Stimulated activated CD8-positive, alpha-beta memory T cell treated with anti-CD3 and anti-CD28 coated beads, Interleukin-2, amount 100 ng/mL, for 1 hour (primary cell): ENCODE measurements around the gene CNN3.
"Not testable (repeated sequence)": the region's sequence is repeated elsewhere in the genome, so short reads cannot be mapped to it uniquely, and the experiment has no call there.

Source experiments
- DNase-seq, 2 donors: peaks; one replicate each; pipeline ENCODE4 v3.0.0-alpha.2; 2020; ENCODE audit warnings: low read depth in 2 of 2

Gene CNN3

DNA sequence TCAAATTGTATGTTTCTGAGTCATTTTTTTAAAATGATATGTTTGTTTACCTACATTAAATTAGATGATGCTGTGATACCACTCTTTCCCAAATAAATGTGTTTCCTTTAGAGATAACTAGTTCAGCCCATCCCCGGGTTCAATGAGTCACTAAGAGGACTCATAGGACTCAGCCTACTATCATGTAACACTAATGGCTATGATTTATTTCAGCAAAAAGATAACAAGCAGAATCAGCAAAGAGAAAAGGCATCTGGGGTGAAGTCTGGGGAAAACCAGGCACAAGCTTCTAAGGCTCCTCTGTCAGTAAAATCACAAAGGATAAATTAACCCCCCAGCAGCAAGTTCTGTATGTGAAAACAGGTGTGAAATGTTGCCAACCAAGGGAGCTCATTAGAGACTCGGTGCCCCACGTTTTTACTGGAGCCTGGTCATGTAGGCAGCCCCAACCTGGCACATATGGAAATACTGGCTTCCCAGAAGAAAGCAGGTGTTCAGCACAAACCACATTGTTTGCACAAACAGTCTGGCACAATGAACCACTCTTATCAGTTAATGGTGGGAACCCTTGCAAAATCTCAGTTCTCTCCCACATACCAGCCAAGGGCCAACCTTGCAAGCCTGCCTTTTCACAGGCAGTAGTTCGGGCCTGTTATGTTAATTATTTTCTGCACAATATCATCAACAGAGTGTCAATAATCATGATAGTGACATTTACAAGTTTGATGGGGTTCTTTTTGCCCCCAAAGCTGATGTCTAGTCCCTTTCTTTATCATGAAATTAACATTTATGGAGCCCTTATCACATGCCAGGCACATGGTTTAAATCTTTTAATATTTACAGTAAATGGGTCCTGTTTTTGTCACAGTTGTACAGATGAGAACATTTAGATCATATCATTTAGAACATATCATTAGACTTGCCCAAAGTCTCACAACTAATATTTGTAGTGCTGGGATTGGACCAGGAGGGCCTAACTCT, 23.1 kb upstream of the CNN3 start:
- DNase-seq, result no peak

DNA sequence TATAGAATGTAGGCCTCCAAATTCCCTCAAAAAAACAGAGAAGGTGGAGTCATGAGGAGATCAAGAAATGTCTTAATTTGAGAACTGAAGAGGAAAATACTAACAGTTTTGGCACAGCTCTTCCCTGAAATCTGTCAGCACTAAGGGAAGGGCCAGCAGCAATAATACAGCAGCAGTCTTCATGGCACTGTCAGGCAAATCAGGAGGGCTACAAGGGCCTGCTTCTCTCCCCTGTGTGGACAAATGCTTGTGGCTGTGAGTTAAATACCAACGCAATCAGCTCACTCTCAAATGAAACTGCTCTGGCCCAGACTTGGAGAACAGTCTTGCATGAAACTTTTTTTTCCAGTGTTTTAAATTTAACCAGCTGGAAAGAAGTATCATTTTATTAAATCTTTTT, 20.5 kb upstream of the CNN3 start:
- DNase-seq, result no peak

DNA sequence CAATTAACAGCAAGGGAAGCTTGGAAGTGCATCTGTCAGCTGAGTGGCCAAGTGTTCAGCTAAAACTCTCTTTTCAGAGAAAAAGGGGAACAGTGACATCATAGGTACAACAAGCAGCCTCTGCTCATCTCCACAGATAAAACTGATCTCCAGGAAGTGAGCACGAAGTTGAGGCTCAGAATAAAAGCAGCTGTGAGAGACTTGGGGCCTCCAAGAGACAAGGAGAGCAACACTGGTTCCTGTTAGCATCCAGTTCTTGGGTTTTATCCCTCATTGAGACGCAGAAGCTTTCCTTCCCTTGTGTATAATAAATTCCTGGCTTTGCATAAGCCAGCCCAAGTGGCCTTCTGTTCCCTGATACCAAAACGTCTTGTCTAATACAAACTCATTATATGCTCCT, 20.0 kb upstream of the CNN3 start:
- DNase-seq, result no peak

DNA sequence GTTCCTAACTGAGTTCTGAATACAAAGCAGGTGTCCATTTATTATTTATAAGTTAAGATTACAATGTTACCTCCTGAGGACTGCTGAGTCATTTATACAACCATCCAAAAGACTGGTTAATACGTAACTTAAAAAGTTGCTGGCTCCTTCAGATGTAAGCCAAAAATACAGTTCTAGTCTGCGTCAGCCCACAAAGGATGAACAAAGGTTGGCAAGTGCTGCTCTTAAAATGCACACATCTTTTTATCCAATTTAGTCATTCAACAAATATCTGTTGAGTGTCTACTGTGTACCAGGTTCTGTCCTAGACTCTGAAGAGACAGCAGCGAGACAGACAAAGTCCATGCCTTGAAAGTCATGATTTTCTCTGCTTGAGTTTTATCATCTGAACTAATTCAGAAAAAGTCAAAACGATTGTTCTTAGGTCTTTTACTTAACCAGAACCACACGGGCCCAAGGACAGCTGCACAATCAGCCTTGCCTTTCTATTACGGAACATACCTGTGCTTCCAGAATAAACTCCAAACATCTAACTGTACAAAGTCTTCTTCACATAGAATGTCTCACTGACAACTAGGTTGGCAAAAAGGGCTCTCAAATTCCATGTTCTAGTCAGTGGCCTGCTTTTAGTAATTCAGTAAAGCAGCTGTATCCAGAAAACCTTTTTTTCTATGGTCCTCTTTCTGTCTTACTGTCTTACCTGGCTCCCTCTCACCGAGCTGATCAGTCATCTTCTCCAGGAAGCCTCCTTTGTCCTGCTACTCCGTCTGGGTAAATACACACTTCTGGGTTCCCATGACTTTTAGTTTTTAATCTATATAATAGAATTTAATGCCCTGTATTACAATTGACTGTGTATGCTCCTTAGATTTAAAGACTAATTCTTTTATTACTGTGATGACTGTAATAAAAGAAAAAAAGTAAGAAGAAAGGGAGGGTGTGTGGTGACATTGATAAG, 15.5 kb upstream of the CNN3 start:
- DNase-seq, result no peak

DNA sequence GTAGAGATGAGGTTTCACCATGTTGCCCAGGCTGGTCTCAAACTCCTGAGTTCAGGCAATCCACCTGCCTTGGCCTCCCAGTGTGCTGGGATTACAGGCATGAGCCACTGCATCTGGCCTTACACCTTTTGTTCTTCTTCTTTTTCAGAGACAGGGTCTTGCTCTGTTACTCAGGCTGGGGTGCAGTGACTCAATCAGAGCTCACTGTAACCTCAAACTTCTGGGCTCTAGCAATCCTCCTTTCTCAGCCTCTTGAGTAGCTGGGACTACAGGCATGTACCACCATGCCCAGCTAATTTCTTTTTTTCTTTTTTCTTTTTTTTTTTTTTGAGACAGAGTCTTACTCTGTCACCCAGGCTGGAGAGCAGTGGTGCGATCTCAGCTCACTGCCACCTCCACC, 14.6 kb upstream of the CNN3 start:
- DNase-seq, result not testable (repeated sequence)

DNA sequence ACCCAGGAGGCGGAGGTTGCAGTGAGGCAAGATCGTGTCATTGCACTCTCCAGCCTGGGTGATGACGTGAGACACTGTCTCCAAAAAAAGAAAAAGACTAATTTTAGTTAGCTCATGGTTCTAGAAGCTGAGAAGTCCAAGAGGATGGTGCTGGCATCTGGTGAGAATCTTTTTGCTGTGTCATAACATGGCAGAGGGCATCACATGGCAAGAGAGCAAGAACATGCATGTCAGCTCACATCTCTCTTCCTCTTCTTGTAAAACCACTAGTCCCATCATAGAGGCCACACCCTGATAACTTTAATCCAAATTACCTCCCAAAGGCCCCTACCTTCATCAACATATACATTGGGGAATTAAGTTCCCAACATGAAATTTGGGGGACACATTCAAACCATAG, 13.8 kb upstream of the CNN3 start:
- no peak for DNase-seq

DNA sequence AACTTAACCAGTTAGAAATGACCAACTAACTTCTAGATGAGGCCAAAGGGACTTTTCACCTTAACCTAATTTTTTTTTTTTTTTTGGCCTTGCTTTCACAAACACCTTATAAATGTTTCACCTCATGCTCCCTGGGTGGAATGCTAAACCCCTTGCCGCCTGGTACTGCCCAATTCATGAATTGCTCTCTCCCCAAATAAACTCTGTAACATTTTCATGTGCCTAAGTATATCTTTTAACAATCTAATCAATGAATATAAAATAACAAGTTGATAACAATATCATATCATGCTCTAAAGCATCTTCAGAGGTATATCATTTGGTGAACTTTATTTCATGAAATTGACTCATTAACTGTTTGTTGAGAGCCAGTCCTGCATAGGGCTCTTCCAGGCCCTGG, 10.9 kb upstream of the CNN3 start:
- DNase-seq, result no peak

DNA sequence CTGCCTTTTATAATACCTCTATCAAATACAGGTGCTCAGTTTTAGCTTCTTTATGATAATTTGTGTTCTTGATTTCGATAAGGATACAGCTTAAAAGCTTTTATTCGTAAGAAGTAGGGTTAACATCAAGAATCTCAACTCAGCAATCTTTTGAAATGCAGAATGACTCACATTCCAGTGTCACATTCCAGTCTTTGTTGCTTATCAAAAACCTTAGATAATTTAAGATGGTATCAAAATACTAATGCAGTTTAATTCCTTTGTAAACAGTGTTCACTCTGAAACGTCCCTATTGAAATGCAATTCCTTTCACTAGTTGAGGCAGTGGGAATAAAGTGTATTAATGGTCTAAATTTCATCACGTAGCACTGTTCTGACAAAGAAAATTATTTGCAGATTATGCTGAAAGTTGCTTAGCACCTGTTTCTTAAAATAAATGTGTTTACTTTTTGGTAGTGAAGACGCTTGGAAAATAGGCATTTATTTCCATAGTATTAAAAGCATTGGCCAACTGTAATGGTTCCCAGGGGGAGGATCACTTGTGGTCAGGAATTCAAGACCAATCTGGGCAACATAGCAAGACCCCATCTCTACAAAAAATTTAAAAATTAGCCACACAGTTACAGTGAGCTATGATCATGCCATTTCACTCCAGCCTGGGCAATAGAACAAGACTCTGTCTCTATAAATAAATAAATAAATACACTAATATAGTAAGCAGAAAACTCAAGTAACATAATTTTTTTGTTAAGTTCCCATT, 10.1 kb upstream of the CNN3 start:
- no peak for DNase-seq

DNA sequence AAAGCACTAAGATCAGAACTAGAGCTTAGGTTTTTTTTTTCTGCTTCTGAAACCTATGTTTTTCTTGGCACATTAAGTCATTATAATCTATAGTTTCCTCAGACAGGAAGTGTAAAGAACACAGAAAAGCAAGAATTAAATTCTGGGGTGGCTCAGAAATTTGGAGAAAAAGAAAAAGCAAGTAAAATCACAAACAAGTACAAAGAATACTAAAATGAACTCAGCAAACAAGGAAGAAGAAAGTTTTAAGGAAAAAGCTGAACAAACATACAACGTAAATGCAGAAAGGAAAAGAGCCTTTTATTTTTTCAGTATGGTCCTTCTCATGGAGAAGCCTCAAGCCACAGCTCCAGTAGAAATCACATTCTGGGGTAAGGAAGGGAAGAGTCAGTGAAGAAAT, 8.6 kb upstream of the CNN3 start:
- DNase-seq, result no peak

DNA sequence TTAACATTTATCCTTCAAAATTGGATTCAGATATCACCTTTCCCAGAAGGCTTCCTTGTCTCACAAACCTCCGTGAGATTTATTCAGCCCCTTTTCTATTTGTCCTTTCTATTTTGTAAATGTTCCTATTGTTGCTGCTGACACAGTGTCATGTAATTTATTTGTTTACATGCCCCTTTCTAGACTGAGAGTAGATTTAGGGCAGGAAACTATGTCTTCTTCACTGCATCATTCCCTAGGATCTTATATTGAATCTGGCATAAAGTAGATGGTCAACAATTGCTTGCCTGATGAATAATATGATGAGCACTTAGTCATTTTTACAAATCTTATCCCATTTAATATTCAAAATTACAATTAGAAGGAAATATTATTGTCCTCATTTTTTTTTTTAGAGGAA, 8.1 kb upstream of the CNN3 start:
- no peak for DNase-seq

DNA sequence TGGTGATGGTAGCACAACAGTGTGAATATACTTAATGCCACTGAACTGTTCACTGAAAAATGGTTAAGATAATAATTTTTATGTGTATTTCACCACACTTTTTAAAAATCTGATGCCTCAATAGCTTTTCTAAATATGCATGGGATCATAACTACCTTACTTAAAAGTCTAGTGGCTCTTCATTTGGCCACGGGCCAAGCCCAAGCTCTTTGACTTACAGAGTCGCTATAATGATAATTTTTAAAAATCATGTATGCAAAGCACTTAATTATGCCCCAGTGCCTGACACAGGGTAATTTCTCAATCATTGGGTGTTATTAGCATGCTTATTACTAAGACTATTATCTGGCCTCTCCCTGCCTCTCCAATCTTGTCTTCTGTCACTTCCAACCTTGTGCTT, 7.6 kb upstream of the CNN3 start:
- DNase-seq, result no peak

DNA sequence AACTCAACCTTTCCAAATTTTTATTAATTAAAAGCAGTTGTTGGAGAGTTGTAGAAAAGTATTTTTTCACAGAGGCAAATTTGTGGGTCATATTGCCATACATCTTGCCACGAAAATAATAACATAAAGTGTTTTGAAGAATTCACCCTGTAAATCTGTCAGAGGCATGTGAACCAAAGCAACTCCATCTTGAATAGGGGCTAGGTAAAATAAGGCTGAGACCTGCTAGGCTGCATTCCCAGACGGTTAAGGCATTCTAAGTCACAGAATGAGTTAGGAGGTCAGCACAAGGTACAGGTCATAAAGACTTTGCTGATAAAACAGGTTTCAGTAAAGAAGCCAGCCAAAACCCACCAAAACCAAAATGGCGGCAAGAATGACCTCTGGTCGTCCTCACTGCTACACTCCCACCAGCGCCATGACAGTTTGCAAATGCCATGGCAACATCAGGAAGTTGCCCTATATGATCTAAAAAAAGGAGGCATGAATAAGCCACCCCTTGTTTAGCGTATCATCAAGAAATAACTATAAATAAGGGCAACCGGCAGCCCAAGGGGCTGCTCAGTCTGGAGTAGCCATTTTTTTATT, 4.4 kb upstream of the CNN3 start:
- DNase-seq, result no peak

DNA sequence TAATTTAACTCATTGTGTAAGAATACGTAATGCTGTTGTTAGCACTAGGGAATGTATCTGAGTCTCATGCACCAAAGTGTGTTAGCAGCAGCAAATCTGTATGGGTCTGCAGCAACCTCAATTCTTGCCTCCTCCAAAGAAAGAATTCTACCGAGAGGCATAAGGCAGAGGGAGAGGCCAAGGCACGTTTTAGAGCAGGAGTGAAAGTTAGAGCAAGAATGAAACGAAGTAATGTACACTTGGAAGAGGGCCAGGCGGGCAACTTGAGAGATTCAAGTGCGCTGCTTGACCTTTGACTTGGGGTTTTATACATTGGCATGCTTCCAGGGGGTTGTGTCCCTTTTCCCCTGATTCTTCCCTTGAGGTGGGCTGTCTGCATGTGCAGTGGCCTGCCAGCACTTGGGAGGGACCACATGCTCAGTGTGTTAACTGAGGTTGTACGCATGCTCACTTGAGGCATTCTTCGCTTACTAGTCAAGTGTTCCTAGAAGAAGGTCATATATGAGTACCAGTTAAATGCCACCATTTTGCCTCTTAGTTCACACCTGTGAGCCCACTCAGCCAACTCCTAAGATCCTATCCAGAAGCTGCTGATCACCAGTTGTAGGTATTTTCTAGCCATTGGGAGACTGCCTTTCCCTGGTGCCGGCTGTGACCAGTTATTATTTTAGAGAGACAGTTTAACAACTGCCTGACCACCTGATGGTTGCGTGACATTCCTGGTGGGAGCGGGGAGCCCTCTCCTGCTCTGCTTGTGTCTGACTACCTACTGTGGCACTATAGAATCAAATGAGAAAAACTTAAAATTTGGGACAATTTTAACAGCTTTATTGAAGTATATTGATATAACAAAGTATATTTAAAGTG, 2.7 kb upstream of the CNN3 start:
- no peak for DNase-seq

DNA sequence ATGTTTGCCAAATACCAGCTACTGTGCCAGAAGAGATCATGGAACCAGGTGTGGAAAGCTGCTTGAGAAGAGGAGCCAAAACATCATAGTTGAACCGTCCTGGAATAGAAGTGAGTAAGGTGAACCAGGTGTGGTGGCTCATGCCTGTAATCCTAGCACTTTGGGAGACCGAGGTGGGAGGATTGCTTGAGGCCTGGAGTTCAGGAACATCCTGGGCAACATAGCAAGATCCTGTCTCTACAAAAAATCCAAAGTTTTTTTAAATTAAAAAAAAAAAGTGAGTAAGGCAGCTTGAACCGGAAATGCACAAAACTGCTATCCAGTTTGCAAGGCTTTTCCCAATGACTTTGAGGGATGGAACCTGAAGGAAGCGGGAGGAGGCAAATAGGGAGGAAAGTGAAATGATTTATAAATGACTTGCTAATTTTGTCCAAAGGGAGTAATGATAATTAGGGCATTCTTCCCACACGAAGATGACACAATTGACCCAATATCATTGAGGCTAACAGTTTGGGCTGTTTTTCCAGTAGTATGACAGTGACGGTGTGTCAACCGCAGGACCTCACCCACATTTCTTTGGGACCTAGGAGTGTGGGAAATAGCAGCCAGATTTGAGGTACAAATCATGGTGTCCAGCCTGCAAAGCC, 1.5 kb upstream of the CNN3 start:
- no peak for DNase-seq

DNA sequence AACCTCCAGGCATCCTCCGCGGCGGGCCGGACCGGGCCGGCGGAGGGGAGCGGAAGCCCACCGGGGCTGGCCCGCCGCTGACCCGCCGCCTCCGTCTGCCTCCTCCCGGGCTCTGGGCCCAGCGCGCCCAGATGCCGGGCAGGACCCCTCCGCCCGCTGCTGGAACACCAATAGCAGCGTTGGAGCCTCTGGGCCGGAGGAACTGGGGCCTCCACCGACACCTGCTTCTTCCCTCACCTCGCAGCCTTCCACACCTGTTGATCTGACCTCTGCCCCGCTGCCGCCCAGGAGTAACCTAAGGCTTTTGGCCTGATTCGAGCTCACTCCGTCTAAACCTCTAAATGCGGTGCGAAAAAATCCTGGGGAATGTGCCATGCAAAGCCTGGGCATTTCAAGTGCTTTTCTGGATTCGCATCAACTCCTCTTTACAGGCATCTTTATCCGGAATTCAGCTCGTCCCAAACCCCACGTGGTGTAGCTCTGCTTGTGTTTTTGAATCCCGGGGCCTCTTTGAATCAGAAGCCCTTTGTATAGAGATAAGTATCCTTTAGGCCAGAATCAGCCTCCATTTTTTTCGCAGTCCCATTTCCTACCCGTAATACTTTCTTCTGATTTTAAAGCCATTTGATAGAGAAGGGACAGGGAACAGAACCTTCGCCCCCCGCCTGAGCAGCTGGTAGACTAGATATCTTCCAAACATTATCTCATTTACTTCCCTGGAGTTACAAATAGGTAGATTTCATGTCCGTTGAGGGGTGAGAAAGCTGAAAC, 680 bp upstream of the CNN3 start:
- DNase-seq, result no peak

DNA sequence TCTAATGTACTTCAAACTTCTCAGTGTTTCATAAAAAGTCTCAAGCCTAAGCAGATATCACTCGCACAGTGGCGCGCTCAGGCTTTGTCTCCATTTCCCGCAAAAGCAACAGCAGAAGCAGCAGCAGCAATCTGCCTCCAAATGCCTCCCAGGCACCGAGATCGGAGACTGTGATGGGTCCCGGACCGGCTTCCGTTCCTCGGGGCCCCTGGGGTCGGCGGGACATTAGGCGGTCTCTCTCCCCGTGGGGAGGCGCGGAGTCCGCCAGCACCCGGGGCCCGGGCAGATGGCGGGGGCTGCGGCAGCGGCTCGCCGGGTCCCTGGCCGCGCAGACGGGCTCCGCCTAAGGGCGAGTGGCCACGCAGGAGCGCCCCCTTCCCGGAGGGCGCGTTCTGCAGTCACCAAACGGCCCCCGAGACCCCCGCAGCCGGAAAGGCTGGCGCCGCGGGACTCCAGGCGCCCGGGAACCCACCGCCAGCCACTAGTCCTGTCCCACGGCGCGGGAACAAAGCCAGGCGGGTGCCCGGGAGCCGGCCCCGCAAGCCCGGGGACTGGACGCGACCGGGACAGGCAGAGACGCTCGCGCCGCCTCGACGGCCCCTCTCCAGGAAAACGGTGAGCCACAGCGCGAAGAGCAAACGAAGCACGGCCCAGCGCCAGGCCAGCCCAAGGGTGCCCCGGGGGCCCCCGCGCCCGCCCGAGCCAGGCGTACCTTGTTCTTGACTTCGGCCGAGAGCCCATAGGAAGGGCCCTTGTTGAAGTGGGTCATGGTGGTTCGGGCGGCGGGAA, 590 bp downstream of the CNN3 start:
- no peak for DNase-seq

DNA sequence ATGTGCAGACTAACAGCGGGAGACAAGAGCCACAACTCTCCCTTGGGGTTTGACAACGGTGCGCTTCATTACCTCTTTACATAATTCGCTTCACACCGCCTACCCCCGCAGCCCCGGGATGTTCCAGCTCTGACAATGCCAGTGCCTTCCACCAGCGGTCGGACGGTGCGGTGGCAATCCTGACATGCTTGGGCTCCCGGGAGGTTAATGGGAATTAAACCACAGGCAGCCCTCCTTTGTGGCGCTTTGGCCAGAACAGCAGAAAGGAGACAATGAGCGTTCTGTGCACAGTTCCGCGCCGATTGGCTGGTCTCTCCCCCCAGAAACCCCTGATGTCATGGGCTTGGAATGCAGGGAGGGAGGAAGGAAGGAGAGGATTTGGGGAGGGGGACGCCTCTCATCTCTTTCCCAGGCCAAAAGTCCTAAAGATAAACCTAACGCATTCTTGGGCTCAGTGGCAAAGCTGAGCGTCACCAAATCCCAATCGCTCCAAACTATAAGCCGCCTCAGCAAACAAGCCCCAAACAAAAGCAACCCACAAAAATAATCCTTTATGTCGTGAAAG, 1.3 kb downstream of the CNN3 start:
- DNase-seq, result no peak

DNA sequence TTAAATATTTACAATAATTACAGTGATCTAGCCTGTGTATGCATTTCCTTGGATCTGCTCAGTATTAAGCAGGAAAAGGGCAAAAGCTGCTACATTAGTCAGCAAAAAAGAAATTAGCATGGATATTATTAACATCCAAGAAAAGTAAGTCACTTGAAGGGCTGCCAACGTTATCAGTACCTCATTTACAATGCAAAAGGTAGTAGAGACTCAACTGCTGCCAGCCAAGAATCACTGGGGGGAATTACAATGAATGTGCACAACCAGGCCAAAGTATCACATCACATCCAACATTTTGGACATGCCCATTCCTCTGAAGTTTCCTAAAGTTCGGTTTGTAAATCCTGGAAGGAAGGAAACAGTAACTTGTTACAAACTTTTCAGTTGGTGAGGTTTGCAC, 1.9 kb downstream of the CNN3 start:
- no peak for DNase-seq
